ENCODE results near the gene NME2. TPM values are rescaled to one million over a fixed set of nuclear protein-coding genes. Genes with fewer than 3 reads are reported as not detected.
"Not testable (repeated sequence)": the region's sequence is repeated elsewhere in the genome, so short reads cannot be mapped to it uniquely, and the experiment has no call there.

The NME2 gene
- total RNA-seq, 1 experiment from 2014 or later = 734 TPM

DNA sequence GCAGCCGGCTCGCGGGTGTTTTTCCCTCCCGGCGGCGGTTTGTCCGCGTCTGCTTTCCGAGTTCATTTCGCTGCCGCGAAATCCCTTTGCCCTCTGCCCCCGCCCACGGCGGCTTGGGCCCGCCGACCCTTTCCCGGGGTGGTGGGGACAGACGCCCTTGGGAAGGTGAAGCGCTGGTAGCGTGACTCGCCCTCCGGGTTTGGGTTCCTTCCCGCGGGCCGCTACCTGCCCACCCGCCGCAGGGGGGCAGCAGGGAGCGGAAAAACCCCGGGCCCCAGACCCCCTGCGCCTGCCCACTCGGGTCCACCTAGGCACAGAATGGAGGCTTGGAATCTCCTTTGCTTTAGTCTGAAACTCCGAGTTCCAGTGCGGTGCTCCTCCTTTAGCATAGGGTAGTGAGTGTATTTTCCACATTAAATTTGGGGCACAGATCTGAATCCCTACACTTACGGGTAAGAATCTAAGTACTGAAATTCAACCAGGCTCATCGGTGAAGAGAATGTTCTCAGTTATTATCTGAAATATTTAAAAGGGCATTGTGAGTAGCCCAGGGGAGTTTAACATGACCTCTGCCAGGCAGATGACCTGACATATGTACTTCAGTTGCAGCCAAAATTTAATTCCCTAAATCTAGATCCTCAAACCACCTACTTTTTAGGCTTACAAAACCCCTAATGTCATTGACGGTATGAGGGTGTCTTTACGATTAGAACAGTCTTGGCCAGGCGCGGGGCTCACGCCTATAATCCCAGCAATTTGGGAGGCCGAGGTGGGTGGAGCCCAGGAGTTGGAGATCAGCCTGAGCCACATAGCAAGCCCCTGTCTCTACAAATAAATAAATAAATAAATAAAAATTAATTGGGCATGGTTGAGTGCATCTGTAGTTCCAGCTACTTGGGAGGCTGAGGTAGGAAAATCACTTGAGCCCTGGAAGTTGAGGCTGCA is 1.0 kb downstream of the NME2 start:
- Histone ChIP-seq H3K27me3 (replicated peaks; ENCODE audit: control insufficient read depth, insufficient read depth, low read length) (no peaks in the 10 kb centered on the region), H3K4me1 (peaks cover 21% of the 10 kb centered on the region), H3K4me3 (ENCODE audit: low read depth, low read length) (peak overlapping the region; percentile 91), H3K9me3 (no peaks in the 10 kb centered on the region), H3K36me3 (ENCODE audit: control insufficient read depth, insufficient read depth, low read length) (peaks cover 1% of the 10 kb centered on the region; the same call in 1 of the 2 replicates)
- BruUV-seq (replicated peaks) = TSS peak; percentile 60
- Mint-ChIP-seq H3K27me3 (ENCODE audit: insufficient read depth, unreplicated experiment) (no peaks in the 10 kb centered on the region), H3K27ac (ENCODE audit: unreplicated experiment) (peak overlapping the region; percentile 97), H3K9me3 (ENCODE audit: unreplicated experiment) (no peaks in the 10 kb centered on the region), H3K4me3 (ENCODE audit: unreplicated experiment) (peak overlapping the region; percentile 98), H3K4me1 (ENCODE audit: low read depth, unreplicated experiment) (peaks cover 10% of the 10 kb centered on the region), H3K36me3 (ENCODE audit: insufficient read depth, unreplicated experiment) (peaks cover 94% of the 10 kb centered on the region)
- intact Hi-C loops (cut with micrococcal nuclease; ENCODE audit: unreplicated experiment) = loop anchor here (1.0 to 5.0 kb wide), 3 partner anchors 94 to 300 kb away; partner anchors contain the start of genes MBTD1, TOB1 and UTP18
- TF ChIP-seq, protein P1, sequence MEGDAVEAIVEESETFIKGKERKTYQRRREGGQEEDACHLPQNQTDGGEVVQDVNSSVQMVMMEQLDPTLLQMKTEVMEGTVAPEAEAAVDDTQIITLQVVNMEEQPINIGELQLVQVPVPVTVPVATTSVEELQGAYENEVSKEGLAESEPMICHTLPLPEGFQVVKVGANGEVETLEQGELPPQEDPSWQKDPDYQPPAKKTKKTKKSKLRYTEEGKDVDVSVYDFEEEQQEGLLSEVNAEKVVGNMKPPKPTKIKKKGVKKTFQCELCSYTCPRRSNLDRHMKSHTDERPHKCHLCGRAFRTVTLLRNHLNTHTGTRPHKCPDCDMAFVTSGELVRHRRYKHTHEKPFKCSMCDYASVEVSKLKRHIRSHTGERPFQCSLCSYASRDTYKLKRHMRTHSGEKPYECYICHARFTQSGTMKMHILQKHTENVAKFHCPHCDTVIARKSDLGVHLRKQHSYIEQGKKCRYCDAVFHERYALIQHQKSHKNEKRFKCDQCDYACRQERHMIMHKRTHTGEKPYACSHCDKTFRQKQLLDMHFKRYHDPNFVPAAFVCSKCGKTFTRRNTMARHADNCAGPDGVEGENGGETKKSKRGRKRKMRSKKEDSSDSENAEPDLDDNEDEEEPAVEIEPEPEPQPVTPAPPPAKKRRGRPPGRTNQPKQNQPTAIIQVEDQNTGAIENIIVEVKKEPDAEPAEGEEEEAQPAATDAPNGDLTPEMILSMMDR (IDR thresholded peaks at IDR 0.05; ENCODE audit: insufficient read depth in 1 of 2, low read depth in 1 of 2, low read length in 1 of 2, severe bottlenecking in 1 of 2, unreplicated experiment in 1 of 2) = peak; percentile 83 to 92
- ChIA-PET CTCF (no interaction called here), POLR2A (interaction anchor here (1.5 kb wide), 1 partner anchor 47 kb away, joined by 5 read pairs; the partner anchor contains the start of gene SPAG9)
- DNase-seq = peak; percentile 75 to 89

DNA sequence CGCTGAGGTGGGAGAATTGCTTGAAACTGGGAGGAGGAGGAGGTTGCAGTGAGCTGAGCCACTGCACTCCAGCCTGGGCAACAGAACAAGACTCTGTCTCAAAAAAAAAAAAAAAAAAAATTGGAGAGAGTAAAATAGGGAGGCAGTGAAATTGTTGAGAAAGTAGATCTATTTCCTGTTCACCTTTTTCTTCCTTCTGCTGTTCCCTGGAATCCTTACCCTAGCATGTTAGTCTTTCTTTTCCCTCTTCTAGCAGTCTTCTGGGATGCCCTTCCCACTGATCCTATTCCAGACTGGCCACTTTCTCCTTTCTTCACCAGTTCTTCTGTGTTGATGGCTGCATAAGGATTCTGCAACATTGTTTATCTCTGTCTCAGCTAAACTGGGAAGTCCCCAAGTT is 3.1 kb downstream of the NME2 start:
- no peaks in the 10 kb centered on the region for H3K27me3 Mint-ChIP-seq (ENCODE audit: insufficient read depth, unreplicated experiment)
- POLR2A ChIA-PET = no interaction called here
- intact Hi-C loops (cut with micrococcal nuclease; ENCODE audit: unreplicated experiment) = loop anchor here (5.0 kb wide), 1 partner anchor 302 kb away; the partner anchor contains the start of gene TOB1
- CTCF ChIA-PET = no interaction called here
- no peaks in the 10 kb centered on the region for H3K9me3 Mint-ChIP-seq (ENCODE audit: unreplicated experiment)
- H3K4me1 Mint-ChIP-seq (ENCODE audit: low read depth, unreplicated experiment) = peaks cover 10% of the 10 kb centered on the region
- no peak for DNase-seq
- Histone ChIP-seq H3K36me3 (ENCODE audit: control insufficient read depth, insufficient read depth, low read length) (peaks cover 1% of the 10 kb centered on the region; the same call in 1 of the 2 replicates), H3K4me1 (peaks cover 21% of the 10 kb centered on the region), H3K9me3 (no peaks in the 10 kb centered on the region), H3K27me3 (replicated peaks; ENCODE audit: control insufficient read depth, insufficient read depth, low read length) (no peaks in the 10 kb centered on the region), H3K4me3 (ENCODE audit: low read depth, low read length) (no peak overlapping the region)
- peaks cover 89% of the 10 kb centered on the region for H3K36me3 Mint-ChIP-seq (ENCODE audit: insufficient read depth, unreplicated experiment)
- no peak overlapping the region for H3K27ac Mint-ChIP-seq (ENCODE audit: unreplicated experiment)
- TF ChIP-seq, protein P1 (IDR thresholded peaks at IDR 0.05; ENCODE audit: insufficient read depth in 1 of 2, low read depth in 1 of 2, low read length in 1 of 2, severe bottlenecking in 1 of 2, unreplicated experiment in 1 of 2) = no peak
- H3K4me3 Mint-ChIP-seq (ENCODE audit: unreplicated experiment) = peak overlapping the region; percentile 36
- BruUV-seq (replicated peaks) = no TSS peak

DNA sequence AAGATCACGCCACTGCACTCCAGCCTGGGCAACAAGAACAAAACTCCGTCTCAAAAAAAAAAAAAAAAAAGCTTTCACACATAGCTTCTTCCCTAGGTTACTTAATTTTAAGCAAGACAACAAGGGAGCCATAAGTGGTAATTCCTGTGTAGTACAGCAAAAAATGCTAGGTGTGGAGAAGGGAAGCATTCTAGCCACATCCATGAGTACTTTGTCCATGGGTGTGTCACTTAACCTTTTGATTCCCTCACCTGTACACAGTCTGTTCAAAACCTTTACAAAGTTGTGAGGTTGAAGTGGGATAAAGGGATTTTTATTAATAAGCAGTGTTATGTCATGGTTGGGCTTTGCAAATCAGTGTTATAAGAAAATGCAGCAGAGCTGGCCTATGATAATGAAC is 4.5 kb downstream of the NME2 start:
- no TSS peak for BruUV-seq (replicated peaks)
- H3K36me3 ChIP-seq (ENCODE audit: control insufficient read depth, insufficient read depth, low read length) = peaks cover 1% of the 10 kb centered on the region; the same call in 1 of the 2 replicates
- H3K4me3 Mint-ChIP-seq (ENCODE audit: unreplicated experiment) = no peak overlapping the region

DNA sequence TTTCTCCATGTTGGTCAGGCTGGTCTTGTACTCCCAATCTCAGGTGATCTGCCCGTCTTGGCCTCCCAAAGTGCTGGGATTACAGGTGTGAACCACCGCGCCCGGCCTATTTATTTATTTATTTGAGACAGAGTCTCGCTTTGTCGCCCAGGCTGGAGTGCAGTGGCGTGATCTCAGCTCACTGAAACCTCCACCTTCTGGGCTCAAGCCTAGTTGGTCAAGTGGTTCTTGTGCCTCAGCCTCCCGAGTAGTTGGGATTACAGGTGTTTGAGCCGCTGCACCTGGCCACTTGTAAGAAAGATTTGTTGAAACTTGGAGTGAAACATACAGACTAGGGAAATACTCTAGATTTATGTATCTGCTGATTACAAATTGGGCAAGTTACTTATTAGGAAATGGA is 5.8 kb downstream of the NME2 start:
- H3K27me3 Mint-ChIP-seq (ENCODE audit: insufficient read depth, unreplicated experiment); H3K9me3 ChIP-seq; H3K9me3 Mint-ChIP-seq (ENCODE audit: unreplicated experiment); POLR2A ChIA-PET; CTCF ChIA-PET; H3K27ac Mint-ChIP-seq (ENCODE audit: unreplicated experiment); H3K4me3 ChIP-seq (ENCODE audit: low read depth, low read length); H3K4me3 Mint-ChIP-seq (ENCODE audit: unreplicated experiment); intact Hi-C loops (cut with micrococcal nuclease; ENCODE audit: unreplicated experiment); H3K36me3 ChIP-seq (ENCODE audit: control insufficient read depth, insufficient read depth, low read length); H3K27me3 ChIP-seq (replicated peaks; ENCODE audit: control insufficient read depth, insufficient read depth, low read length); BruUV-seq (replicated peaks); DNase-seq: not testable (repeated sequence)
- H3K4me1 Mint-ChIP-seq (ENCODE audit: low read depth, unreplicated experiment) = peaks cover 10% of the 10 kb centered on the region
- H3K4me1 ChIP-seq = peaks cover 11% of the 10 kb centered on the region; the same call in 1 of the 2 replicates
- H3K36me3 Mint-ChIP-seq (ENCODE audit: insufficient read depth, unreplicated experiment) = peaks cover 85% of the 10 kb centered on the region

More for the DNA sequence above, 4.5 kb downstream of the NME2 start:
- Mint-ChIP-seq H3K36me3 (ENCODE audit: insufficient read depth, unreplicated experiment) (peaks cover 88% of the 10 kb centered on the region), H3K9me3 (ENCODE audit: unreplicated experiment) (no peaks in the 10 kb centered on the region), H3K4me1 (ENCODE audit: low read depth, unreplicated experiment) (peaks cover 10% of the 10 kb centered on the region), H3K27ac (ENCODE audit: unreplicated experiment) (no peak overlapping the region), H3K27me3 (ENCODE audit: insufficient read depth, unreplicated experiment) (no peaks in the 10 kb centered on the region)
- intact Hi-C loops (cut with micrococcal nuclease; ENCODE audit: unreplicated experiment) = no loop called here
- H3K9me3 ChIP-seq = no peaks in the 10 kb centered on the region
- ChIA-PET POLR2A (no interaction called here), CTCF (interaction anchor here (0.7 kb wide), 2 partner anchors 37 to 683 kb away, joined by 4 to 5 read pairs; no protein-coding TSS in a partner anchor)
- peaks cover 11% of the 10 kb centered on the region; the same call in 1 of the 2 replicates for H3K4me1 ChIP-seq
- no peak overlapping the region for H3K4me3 ChIP-seq (ENCODE audit: low read depth, low read length)
- no peaks in the 10 kb centered on the region for H3K27me3 ChIP-seq (replicated peaks; ENCODE audit: control insufficient read depth, insufficient read depth, low read length)
- no peak for DNase-seq
- TF ChIP-seq, protein P1 (IDR thresholded peaks at IDR 0.05; ENCODE audit: insufficient read depth in 1 of 2, low read depth in 1 of 2, low read length in 1 of 2, severe bottlenecking in 1 of 2, unreplicated experiment in 1 of 2) = no peak

All from Caco-2 (cell line).